Fibroblast of lung (primary cell): ENCODE data around the gene RAPH1. TPM values are rescaled to one million over a fixed set of nuclear protein-coding genes. Genes with fewer than 3 reads are reported as not detected.
"Not testable (repeated sequence)": the region's sequence is repeated elsewhere in the genome, so short reads cannot be mapped to it uniquely, and the experiment has no call there.

Experiments used
- DNase-seq, 2 donors: peaks; one replicate each; pipeline versions ENCODE4 v3.0.0 to v3.0.0-alpha.2; 2010; ENCODE audit warnings: low read depth in 2 of 2
- H2AFZ ChIP-seq: 2 replicates; pipeline ENCODE4 v1.5.1; 2012; ENCODE audit warnings: low read length, control low read depth, inconsistent platforms
- H3K27ac ChIP-seq: 2 replicates; pipeline ENCODE4 v1.5.1; 2011; ENCODE audit warnings: low read length, control low read depth; ENCODE audit not compliant: insufficient read depth
- H3K27me3 ChIP-seq: 2 replicates; pipeline ENCODE4 v1.5.1; 2011; ENCODE audit warnings: mild to moderate bottlenecking, low read length; ENCODE audit not compliant: control insufficient read depth, insufficient read depth
- H3K36me3 ChIP-seq: 2 replicates; pipeline ENCODE4 v1.5.1; 2011; ENCODE audit warnings: low read length; ENCODE audit not compliant: control insufficient read depth, insufficient read depth
- H3K4me1 ChIP-seq: 2 replicates; pipeline ENCODE4 v1.5.1; 2011; ENCODE audit warnings: low read length; ENCODE audit not compliant: control insufficient read depth, insufficient read depth; ENCODE audit errors: extremely low read depth
- H3K4me2 ChIP-seq: 2 replicates; pipeline ENCODE4 v1.5.1; 2011; ENCODE audit warnings: low read length, control low read depth; ENCODE audit not compliant: insufficient read depth; ENCODE audit errors: extremely low read depth
- H3K4me3 ChIP-seq, 4 experiments: fragments of 200-600 bp in 1 of 4; sonication (generic) in 1 of 4; replicated peaks in 1 of 4; 2 replicates each; pipeline ENCODE4 v1.5.1; 2011 to 2016; ENCODE audit warnings: low read length in 4 of 4, low read depth in 3 of 4, mild to moderate bottlenecking in 3 of 4, control low read depth in 2 of 4, inconsistent platforms in 1 of 4, mixed read lengths in 1 of 4; ENCODE audit not compliant: insufficient read depth in 1 of 4; ENCODE audit errors: control extremely low read depth in 1 of 4
- H3K79me2 ChIP-seq: 2 replicates; pipeline ENCODE4 v1.5.1; 2012; ENCODE audit warnings: mild to moderate bottlenecking, low read length, inconsistent platforms; ENCODE audit not compliant: control insufficient read depth, insufficient read depth
- H3K9ac ChIP-seq: 2 replicates; pipeline ENCODE4 v1.5.1; 2011; ENCODE audit warnings: mild to moderate bottlenecking, low read length, control low read depth; ENCODE audit not compliant: insufficient read depth
- H3K9me3 ChIP-seq: 2 replicates; pipeline ENCODE4 v1.5.1; 2012; ENCODE audit warnings: low read depth, low read length; ENCODE audit not compliant: control insufficient read depth, insufficient read depth
- H4K20me1 ChIP-seq: 2 replicates; pipeline ENCODE4 v1.5.1; 2011; ENCODE audit warnings: low read length; ENCODE audit not compliant: control insufficient read depth, insufficient read depth; ENCODE audit errors: extremely low read depth
- CTCF ChIP-seq, 2 donors: IDR thresholded peaks in 1 of 2; conservative IDR thresholded peaks in 1 of 2; 1 replicate in 1 of 2; 2 replicates in 1 of 2; pipeline ENCODE4 v1.5.1; 2011 to 2012; ENCODE audit warnings: low read length in 2 of 2, control low read depth in 1 of 2, inconsistent platforms in 1 of 2, low read depth in 1 of 2, mild to moderate bottlenecking in 1 of 2
- EZH2 ChIP-seq: IDR thresholded peaks from 2 replicates; pipeline ENCODE4 v1.5.1; 2012; ENCODE audit warnings: low read length, control low read depth, mild to moderate bottlenecking; ENCODE audit errors: missing control alignments
- polyA plus RNA-seq, 2 donors: library from polyadenylated mRNA; depleted of rRNA in 1 of 2; stranded (reverse) in 1 of 2; unstranded in 1 of 2; fragments of >200 nt; gene quantifications; 2 replicates each; pipeline ENCODE4 v1.2.1, GENCODE V29; 2011 to 2012; ENCODE audit warnings: missing spikeins in 1 of 2
- total RNA-seq: library from RNA; depleted of rRNA; stranded (reverse); fragments of >200 nt; gene quantifications from 2 replicates; pipeline ENCODE4 v1.2.1, GENCODE V29; 2014

Gene RAPH1
- total and polyA plus RNA-seq, 2 donors (not counting 1 experiment from before 2014, with no cell fraction given): 14.1 to 21.1 TPM

- Histone ChIP-seq H3K9ac (no peak overlapping the region), H3K27ac (no peak overlapping the region), H3K36me3 (no peaks in the 10 kb centered on the region), H3K4me1 (no peaks in the 10 kb centered on the region), H3K79me2 (no peaks in the 10 kb centered on the region), H3K4me2 (no peak overlapping the region), H3K4me3 (no peak overlapping the region), H4K20me1 (no peaks in the 10 kb centered on the region), H2AFZ (no peak overlapping the region), H3K9me3 (no peaks in the 10 kb centered on the region), H3K27me3 (no peaks in the 10 kb centered on the region)
- TF ChIP-seq CTCF (conservative IDR thresholded peaks at IDR 0.05 in 1 of 2, IDR thresholded peaks at IDR 0.05 in 1 of 2; ENCODE audit: low read depth in 1 of 2, low read length in 2 of 2) (no peak), EZH2 (no peak)
- DNase-seq: no peak
Measured at GRCh38 chr2:203383038-203383437, 152.1 kb downstream of the RAPH1 start.

- Histone ChIP-seq H3K36me3 (no peaks in the 10 kb centered on the region), H3K4me2 (no peak overlapping the region), H3K79me2 (no peaks in the 10 kb centered on the region), H3K4me3 (no peak overlapping the region), H3K4me1 (no peaks in the 10 kb centered on the region), H4K20me1 (no peaks in the 10 kb centered on the region), H3K9ac (no peak overlapping the region), H3K27ac (no peak overlapping the region), H2AFZ (no peak overlapping the region), H3K27me3 (no peaks in the 10 kb centered on the region), H3K9me3 (no peaks in the 10 kb centered on the region)
- DNase-seq: no peak
- TF ChIP-seq CTCF (conservative IDR thresholded peaks at IDR 0.05 in 1 of 2, IDR thresholded peaks at IDR 0.05 in 1 of 2; ENCODE audit: low read depth in 1 of 2, low read length in 2 of 2) (no peak), EZH2 (no peak)
Measured at GRCh38 chr2:203379156-203379555, 155.9 kb downstream of the RAPH1 start.

- Histone ChIP-seq H3K9me3 (no peaks in the 10 kb centered on the region), H3K27ac (no peak overlapping the region), H4K20me1 (no peaks in the 10 kb centered on the region), H3K4me2 (no peak overlapping the region), H3K27me3 (no peaks in the 10 kb centered on the region), H3K4me3 (no peak overlapping the region), H3K79me2 (no peaks in the 10 kb centered on the region), H3K36me3 (no peaks in the 10 kb centered on the region), H2AFZ (no peak overlapping the region), H3K9ac (no peak overlapping the region), H3K4me1 (no peaks in the 10 kb centered on the region)
- TF ChIP-seq CTCF (conservative IDR thresholded peaks at IDR 0.05 in 1 of 2, IDR thresholded peaks at IDR 0.05 in 1 of 2; ENCODE audit: low read depth in 1 of 2, low read length in 2 of 2): no peak
- no peak for TF ChIP-seq EZH2
- no peak for DNase-seq
Measured at GRCh38 chr2:203376173-203376572, 158.9 kb downstream of the RAPH1 start.

GRCh38 chr2:203372706-203373105 lies 162.4 kb downstream of the RAPH1 start:
- not testable (repeated sequence) for H3K4me3 ChIP-seq, DNase-seq, H3K36me3 ChIP-seq, H3K27ac ChIP-seq, H3K9me3 ChIP-seq, H4K20me1 ChIP-seq, H3K27me3 ChIP-seq, H3K79me2 ChIP-seq, H3K4me2 ChIP-seq, H2AFZ ChIP-seq, H3K9ac ChIP-seq, H3K4me1 ChIP-seq
